Mucosa of descending colon (tissue), 3 donors: ENCODE results near the gene CCDC181. TPM values are rescaled to one million over a fixed set of nuclear protein-coding genes. Genes with fewer than 3 reads are reported as not detected.

ENCODE experiments used
- ATAC-seq: fragments of 200-7000 bp; cut with Tn5 transposase; one replicate; pipeline ENCODE4 v1.9.1; 2020; ENCODE audit warnings: mild to moderate bottlenecking, moderate library complexity
- DNase-seq, 3 donors: peaks; one replicate each; pipeline ENCODE4 v3.0.0-alpha.2; 2020
- H3K36me3 ChIP-seq: fragments of 200-600 bp; one replicate; pipeline ENCODE4 v1.8.0; 2021; ENCODE audit warnings: low read depth, mild to moderate bottlenecking
- H3K4me1 ChIP-seq: fragments of 200-600 bp; one replicate; pipeline ENCODE4 v1.8.0; 2021; ENCODE audit warnings: low read depth, mild to moderate bottlenecking
- H3K4me3 ChIP-seq: fragments of 200-600 bp; one replicate; pipeline ENCODE4 v1.8.0; 2021; ENCODE audit warnings: mild to moderate bottlenecking
- H3K9me3 ChIP-seq: fragments of 200-600 bp; one replicate; pipeline ENCODE4 v1.8.0; 2021; ENCODE audit warnings: mild to moderate bottlenecking
- CTCF ChIP-seq: fragments of 200-600 bp; IDR thresholded peaks from one replicate; pipeline ENCODE4 v1.8.0; 2022; ENCODE audit warnings: antibody characterized with exemption, mild to moderate bottlenecking
- intact Hi-C, 2 donors: fragments of 100-400 bp; cut with DNase I in 1 of 2; cut with micrococcal nuclease in 1 of 2; formaldehyde crosslinking; loops; one replicate each; pipeline versions ENCODE4 v1.11.0 to v1.11.1; 2022; cut with DNase I, micrococcal nuclease
- total RNA-seq, 3 donors: library from RNA; stranded (reverse); fragmentation: NEBNext Ultra II Directional in 2 of 3; extraction: Animal tissue kit (Norgen Biotek cat#: 25700) in 2 of 3; gene quantifications; one replicate each; pipeline versions ENCODE4 v1.2.1 to v1.2.4, GENCODE V29; 2021 to 2023
- donor health status: DM: no; HTN: no; CAD: no; lungs with moderate emphysema.
- donor health status: DM: no; HTN: no; CAD: no.
- donor health status: DM: no; HTN: yes; CAD: no.

CCDC181 gene
- total RNA-seq, 3 donors from 2014 or later: 0.23 to 0.76 (median 0.27) TPM

GRCh38 chr1:169392406-169392805 lies 34.9 kb downstream of the CCDC181 start:
- no peak for TF ChIP-seq CTCF
- Histone ChIP-seq H3K4me3 (no peak overlapping the region), H3K4me1 (no peaks in the 10 kb centered on the region), H3K36me3 (no peaks in the 10 kb centered on the region), H3K9me3 (no peaks in the 10 kb centered on the region)
- intact Hi-C loops: no loop called here
- DNase-seq: no peak
- no peak for ATAC-seq

GRCh38 chr1:169390303-169390702 lies 37.0 kb downstream of the CCDC181 start:
- H3K4me1 ChIP-seq: no peaks in the 10 kb centered on the region
- ATAC-seq (no peak), DNase-seq (no peak)
- H3K4me3 ChIP-seq: no peak overlapping the region
- no peak for TF ChIP-seq CTCF
- H3K9me3 ChIP-seq: no peaks in the 10 kb centered on the region
- intact Hi-C loops: no loop called here
- no peaks in the 10 kb centered on the region for H3K36me3 ChIP-seq

- TF ChIP-seq CTCF: no peak
- H3K4me1 ChIP-seq: no peaks in the 10 kb centered on the region
- DNase-seq: no peak
- H3K9me3 ChIP-seq: no peaks in the 10 kb centered on the region
- intact Hi-C loops: loop anchor here in 1 of 2 donors (10.0 kb wide), 1 partner anchor 167 kb away; no protein-coding TSS in a partner anchor
- H3K4me3 ChIP-seq: no peak overlapping the region
- ATAC-seq: peak; percentile 75
- no peaks in the 10 kb centered on the region for H3K36me3 ChIP-seq
Observed at GRCh38 chr1:169387399-169387798, 39.9 kb downstream of the CCDC181 start.

- no peaks in the 10 kb centered on the region for H3K9me3 ChIP-seq
- no peak overlapping the region for H3K4me3 ChIP-seq
- no peaks in the 10 kb centered on the region for H3K36me3 ChIP-seq
- DNase-seq: no peak
- ATAC-seq: peak; percentile 79
- TF ChIP-seq CTCF: no peak
- no peaks in the 10 kb centered on the region for H3K4me1 ChIP-seq
- intact Hi-C loops: loop anchor here in 1 of 2 donors (10.0 kb wide), 1 partner anchor 171 kb away; no protein-coding TSS in a partner anchor
Observed at GRCh38 chr1:169383449-169383848, 43.8 kb downstream of the CCDC181 start.

- Histone ChIP-seq H3K36me3 (no peaks in the 10 kb centered on the region), H3K9me3 (no peaks in the 10 kb centered on the region)
- intact Hi-C loops: loop anchor here in 1 of 2 donors (10.0 kb wide), 1 partner anchor 174 kb away; no protein-coding TSS in a partner anchor
Observed at GRCh38 chr1:169381162-169381561, 46.1 kb downstream of the CCDC181 start.

More at GRCh38 chr1:169381162-169381561, 46.1 kb downstream of the CCDC181 start:
- Histone ChIP-seq H3K4me3 (no peak overlapping the region), H3K4me1 (no peaks in the 10 kb centered on the region)
- no peak for DNase-seq
- TF ChIP-seq CTCF: no peak
- ATAC-seq: no peak
